HG03442 (cell line): Measurements from ENCODE around the gene KRTAP4-11.
"Not testable (repeated sequence)": the region's sequence is repeated elsewhere in the genome, so short reads cannot be mapped to it uniquely, and the experiment has no call there.

ENCODE experiments used
- ATAC-seq: cut with Tn5 transposase; IDR thresholded peaks from one replicate; pipeline ENCODE4 v1.9.1; 2021; ENCODE audit warnings: mild to moderate bottlenecking, moderate library complexity; ENCODE audit not compliant: unreplicated experiment

KRTAP4-11 gene

DNA sequence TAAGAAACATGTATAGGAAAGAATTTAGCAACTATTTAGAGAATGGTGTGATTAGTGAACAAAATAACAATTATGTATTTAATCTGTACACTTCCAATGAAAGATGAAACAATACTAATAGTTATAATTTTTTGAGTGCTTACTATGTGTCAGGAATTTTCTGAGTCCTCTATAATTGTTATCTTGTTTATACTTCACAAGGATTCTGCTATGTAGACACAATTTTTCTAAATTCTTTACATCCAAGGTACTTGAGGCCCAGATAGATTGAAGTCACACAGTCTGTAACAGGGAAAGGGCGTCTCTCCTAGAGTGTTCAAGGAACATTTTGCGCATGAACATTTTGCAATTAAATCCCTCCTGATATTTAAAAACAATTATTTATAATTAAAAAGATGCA, 6.9 kb upstream of the KRTAP4-11 start:
- ATAC-seq, result no peak

DNA sequence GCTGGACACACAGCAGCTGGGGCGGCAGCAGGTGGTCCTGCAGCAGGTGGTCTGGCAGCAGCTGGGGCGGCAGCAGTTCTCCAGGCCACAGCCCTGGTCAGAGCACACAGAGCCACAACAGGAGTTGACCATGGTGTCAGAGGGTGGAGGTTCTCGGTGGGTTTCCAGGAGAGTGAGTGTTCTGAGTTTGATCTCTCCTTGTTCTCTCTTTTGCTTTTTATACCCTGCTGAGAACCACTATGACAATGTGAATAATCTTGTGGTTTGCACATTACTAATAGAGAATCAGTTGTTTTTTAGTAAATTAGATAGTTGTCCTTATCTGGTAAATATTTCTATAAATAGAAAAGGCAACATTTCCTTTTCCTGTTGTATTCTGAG, 5.8 kb upstream of the KRTAP4-11 start, which contains the start of gene KRTAP4-12:
Gene KRTAP4-12 (minus strand): TSS at position 192 of the 381 bp plus-strand sequence. CDS start 60 bp downstream, at position 132.
- ATAC-seq, result not testable (repeated sequence)

DNA sequence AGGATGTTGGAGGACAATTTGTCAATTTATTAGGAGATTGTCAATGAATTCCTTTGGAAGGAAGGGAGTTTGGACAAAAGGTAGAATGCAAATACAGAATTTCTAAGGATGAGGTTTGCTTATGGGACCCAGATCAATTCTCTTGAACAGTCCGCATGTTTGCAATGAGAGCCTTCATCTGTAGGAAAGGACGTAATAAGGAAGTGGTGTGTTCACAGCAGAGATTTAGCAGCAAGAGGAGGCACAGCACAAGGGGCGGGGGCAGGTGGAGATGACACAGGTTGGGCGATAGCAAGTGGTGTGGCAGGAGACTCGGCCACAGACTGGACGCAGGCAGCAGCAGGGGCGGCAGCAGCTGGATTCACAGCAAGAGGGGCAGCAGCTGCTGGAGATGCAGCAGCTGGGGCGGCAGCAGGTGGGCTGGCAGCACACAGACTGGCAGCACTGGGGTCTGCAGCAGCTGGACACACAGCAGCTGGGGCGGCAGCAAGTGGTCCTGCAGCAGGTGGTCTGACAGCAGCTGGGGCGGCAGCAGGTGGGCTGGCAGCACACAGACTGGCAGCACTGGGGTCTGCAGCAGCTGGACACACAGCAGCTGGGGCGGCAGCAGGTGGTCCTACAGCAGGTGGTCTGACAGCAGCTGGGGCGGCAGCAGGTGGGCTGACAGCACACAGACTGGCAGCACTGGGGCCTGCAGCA, 5.3 kb upstream of the KRTAP4-11 start:
- not testable (repeated sequence) for ATAC-seq

- no peak for ATAC-seq
These were observed 3.6 kb upstream of the KRTAP4-11 start for GRCh38 chr17:41121742-41122141.

DNA sequence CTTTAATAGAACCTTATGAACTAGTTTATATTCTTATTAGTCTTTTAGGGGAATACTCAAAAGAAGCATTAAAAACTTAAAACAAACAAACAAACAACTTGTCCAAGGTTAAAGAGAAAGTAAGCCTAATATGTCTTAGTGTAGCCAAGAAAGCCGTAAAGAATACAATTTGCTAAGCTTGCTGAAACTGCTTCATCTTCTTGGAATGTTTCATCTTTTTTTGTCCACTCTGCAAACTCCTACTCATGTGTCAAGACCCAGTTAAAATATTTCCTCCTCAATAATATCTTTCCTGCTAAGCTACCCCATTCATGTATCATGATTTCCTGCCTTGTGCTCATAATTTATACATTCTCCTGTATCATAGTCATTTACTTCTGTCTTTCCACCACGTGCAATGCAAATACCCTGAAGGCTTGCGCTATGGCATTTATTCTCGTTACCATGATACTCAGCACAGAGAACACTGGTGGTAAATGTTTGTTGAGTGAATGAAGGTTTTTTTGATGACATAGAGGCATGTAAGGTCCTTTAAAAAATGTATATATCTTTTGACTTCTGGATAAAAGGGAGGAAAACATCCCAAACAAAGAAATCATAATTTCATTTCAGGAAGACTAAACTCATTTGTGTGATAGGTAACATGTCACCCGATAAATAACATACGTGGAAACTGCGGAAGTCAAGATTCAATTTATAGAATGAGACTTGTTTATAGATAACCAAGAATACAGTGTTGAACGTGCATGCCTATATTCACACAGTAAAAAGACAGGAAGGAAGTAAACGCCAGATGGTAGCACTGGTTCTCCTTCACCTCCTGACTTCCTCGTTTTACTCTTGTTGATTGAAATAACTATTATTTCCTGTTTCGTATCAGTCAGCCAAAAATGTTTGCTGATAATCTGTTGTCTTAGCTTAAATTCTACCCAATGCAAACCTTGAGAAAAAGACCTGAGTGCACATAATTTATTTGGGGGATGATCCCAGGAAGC, 1.8 kb upstream of the KRTAP4-11 start:
- not testable (repeated sequence) for ATAC-seq

- ATAC-seq, result no peak
These were observed 548 bp upstream of the KRTAP4-11 start for GRCh38 chr17:41118721-41119120.

GRCh38 chr17:41116297-41116696, 1.9 kb downstream of the KRTAP4-11 start:
- ATAC-seq, result no peak

DNA sequence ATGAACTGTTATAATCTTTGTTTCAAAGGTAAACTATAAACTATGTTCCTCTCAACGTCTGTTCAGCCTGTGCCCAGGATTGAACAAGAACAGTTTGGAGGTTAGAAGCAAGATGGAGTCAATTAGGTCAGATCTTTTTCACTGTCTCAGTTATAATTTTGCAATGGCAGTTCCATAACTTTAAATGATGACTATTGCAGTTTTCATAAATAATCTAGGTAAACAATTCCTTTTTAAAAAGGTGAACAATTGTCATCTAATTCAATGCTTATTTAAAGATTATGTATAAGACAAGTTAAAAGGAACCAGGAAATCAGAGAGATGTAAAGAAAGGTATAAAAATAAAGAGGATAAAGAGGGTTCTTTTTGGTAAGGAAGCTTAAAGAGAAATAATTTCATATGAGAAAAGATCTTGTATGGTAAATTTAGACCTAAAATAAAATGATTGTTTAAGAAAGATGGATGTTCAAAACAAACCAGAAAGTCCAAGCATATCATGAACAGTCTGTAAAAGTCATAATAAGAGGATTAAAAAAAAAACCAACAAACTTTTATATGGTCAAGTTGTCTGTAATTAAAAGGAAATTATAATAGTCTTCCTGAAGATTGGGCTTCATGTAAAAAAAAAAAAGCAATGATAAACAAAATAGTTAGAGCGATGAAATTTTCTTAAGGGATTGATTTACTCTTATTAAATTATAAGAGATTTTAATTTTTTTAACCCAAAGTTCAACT, 6.9 kb downstream of the KRTAP4-11 start:
- ATAC-seq, result no peak

DNA sequence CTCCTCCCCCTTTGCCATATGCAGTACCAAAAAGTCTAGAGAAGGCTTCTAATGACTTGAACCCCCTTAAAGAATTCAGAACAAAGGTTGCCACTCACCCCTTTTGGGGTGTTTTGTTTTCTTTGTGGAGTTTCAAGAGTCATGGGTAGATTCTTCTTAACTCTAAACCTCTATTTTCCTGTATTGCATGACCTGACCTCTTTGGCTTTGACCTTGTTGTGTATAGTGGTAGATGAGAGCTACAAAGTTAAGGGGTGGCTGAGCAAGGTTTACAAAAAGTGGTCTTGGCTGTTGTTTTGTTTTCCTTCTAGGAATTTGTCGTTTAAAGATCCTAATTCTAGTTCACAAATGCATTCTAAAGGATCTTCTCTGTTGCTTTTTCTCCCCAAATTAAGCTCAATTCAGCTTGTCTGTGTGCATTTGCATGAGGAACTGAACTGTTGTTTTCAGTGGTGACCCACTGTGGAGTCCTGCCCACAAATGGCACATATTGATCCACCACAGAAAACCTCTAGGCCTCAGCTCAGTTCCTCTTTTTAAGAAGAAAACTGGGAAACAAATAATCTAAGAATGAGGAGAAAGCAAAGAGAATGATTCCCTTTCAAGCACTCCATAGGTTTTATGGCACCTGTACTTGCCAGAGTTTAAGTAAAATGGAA, 9.3 kb downstream of the KRTAP4-11 start:
- ATAC-seq, result not testable (repeated sequence)

- ATAC-seq, result no peak
These were observed 10.2 kb downstream of the KRTAP4-11 start for GRCh38 chr17:41107941-41108450.

DNA sequence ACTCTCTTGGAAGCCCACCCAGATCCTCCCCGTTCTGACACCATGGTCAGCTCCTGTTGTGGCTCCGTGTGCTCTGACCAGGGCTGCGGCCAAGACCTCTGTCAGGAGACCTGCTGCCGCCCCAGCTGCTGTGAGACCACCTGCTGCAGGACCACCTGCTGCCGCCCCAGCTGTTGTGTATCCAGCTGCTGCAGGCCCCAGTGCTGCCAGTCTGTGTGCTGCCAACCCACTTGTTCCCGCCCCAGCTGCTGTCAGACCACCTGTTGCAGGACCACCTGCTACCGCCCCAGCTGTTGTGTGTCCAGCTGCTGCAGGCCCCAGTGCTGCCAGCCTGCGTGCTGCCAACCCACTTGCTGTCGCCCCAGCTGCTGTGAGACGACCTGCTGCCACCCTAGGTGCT, 12.8 kb downstream of the KRTAP4-11 start, which contains the start of gene KRTAP4-9:
Gene KRTAP4-9 (plus strand): TSS at position 43 of the 400 bp plus-strand sequence. CDS start 0 bp downstream, at position 43.
- ATAC-seq, result not testable (repeated sequence)

GRCh38 chr17:41104386-41105038, 13.7 kb downstream of the KRTAP4-11 start:
- not testable (repeated sequence) for ATAC-seq

- no peak for ATAC-seq
These were observed 14.3 kb downstream of the KRTAP4-11 start for GRCh38 chr17:41103896-41104295.

GRCh38 chr17:41101586-41102259, 16.4 kb downstream of the KRTAP4-11 start, which contains the start of gene KRTAP4-16:
TSS of gene KRTAP4-16 (minus strand) at chr17:41102209. CDS start at chr17:41102209, 0 bp downstream.
- no peak for ATAC-seq

- not testable (repeated sequence) for ATAC-seq
These were observed 18.3 kb downstream of the KRTAP4-11 start for GRCh38 chr17:41099682-41100480.

- ATAC-seq, result no peak
These were observed 19.7 kb downstream of the KRTAP4-11 start for GRCh38 chr17:41098481-41098880.

DNA sequence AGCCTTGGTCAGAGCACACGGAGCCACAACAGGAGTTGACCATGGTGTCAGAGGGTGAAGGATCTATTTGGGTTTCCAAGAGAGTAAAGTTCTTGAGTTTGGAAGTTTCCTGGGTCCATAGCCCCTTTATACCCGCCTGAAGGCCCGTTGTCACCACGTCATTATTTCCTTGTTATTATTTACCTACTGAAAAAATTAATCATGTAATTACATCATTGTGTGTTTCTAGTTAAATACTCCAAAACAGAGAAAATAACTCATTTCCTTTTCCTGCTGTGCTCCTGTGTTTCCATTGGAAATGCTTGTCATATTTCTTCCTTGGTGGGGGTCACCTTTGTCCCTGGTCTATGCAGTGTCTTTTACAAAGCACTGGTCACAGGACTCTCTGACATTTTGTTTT, 20.1 kb downstream of the KRTAP4-11 start, which contains the start of gene KRTAP4-8:
Gene KRTAP4-8 (minus strand): TSS at position 101 of the 400 bp plus-strand sequence. CDS start 58 bp downstream, at position 43.
- no peak for ATAC-seq

DNA sequence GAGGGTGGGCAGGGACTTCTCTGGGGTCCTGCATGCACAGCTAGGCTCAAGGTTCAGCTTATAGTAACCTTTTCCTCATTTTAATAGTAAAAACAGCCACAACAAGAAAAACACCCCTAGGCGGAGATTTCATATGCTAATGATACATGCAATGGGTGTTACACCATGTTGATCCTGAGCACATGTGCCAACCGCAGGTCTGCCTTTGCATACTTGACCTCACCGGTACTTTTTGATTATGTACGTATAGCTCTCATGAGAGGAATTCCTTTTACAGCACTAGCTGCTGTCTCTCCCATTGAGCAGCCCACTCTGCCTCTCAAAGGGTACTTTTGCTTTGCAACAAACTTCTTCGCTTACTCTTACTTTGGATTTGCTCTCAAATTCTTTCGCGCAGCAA, 22.1 kb downstream of the KRTAP4-11 start:
- no peak for ATAC-seq
